GM12891 (cell line): ENCODE measurements around the gene ZFAND3.

ENCODE experiments used
- DNase-seq: peaks from one replicate; pipeline ENCODE4 v3.0.0; 2011; ENCODE audit warnings: low spot score; ENCODE audit not compliant: insufficient read length
- FAIRE-seq: peaks from 2 replicates; lab custom pipeline; 2011; peaks lifted over from hg19 to GRCh38; lab: Jason Lieb, UNC
- PAX5 ChIP-seq: IDR thresholded peaks from 2 replicates; pipeline ENCODE4 v1.6.1; 2011; ENCODE audit warnings: low read length, moderate library complexity, mild to moderate bottlenecking; ENCODE audit not compliant: insufficient read depth, severe bottlenecking
- POLR2A ChIP-seq: IDR thresholded peaks from 2 replicates; pipeline ENCODE4 v1.6.1; 2011; ENCODE audit warnings: low read depth, low read length, control low read depth
- POLR2AphosphoS5 ChIP-seq: IDR thresholded peaks from 2 replicates; pipeline ENCODE4 v1.6.1; 2011; ENCODE audit warnings: low read depth, low read length, control low read depth
- POU2F2 ChIP-seq: IDR thresholded peaks from 2 replicates; pipeline ENCODE4 v1.6.1; 2011; ENCODE audit warnings: low read depth, mild to moderate bottlenecking, control low read depth, low read length, moderate library complexity
- SPI1 ChIP-seq: IDR thresholded peaks from 2 replicates; pipeline ENCODE4 v1.6.1; 2011; ENCODE audit warnings: low read depth, low read length, control low read depth
- TAF1 ChIP-seq: IDR thresholded peaks from 2 replicates; pipeline ENCODE4 v1.6.1; 2011; ENCODE audit warnings: low read depth, low read length, control low read depth

ZFAND3 gene

GRCh38 chr6:37972994-37973757 lies 153.6 kb downstream of the ZFAND3 start:
- TF ChIP-seq TAF1 (no peak), SPI1 (no peak), POU2F2 (no peak), POLR2AphosphoS5 (no peak), POLR2A (no peak), PAX5 (no peak)
- DNase-seq = no peak

GRCh38 chr6:37974381-37974780 lies 154.9 kb downstream of the ZFAND3 start:
- TF ChIP-seq POU2F2 (no peak), PAX5 (no peak), POLR2AphosphoS5 (no peak), TAF1 (no peak), POLR2A (no peak), SPI1 (no peak)
- FAIRE-seq = no peak
- DNase-seq = no peak

More at GRCh38 chr6:37972994-37973757, 153.6 kb downstream of the ZFAND3 start:
- no peak for FAIRE-seq

- DNase-seq = no peak
- FAIRE-seq = no peak
- TF ChIP-seq PAX5 (no peak), SPI1 (no peak), TAF1 (no peak), POU2F2 (no peak), POLR2AphosphoS5 (no peak), POLR2A (no peak)
Observed at GRCh38 chr6:37974943-37975342, 155.4 kb downstream of the ZFAND3 start.

GRCh38 chr6:37977715-37978114 lies 158.2 kb downstream of the ZFAND3 start:
- no peak for TF ChIP-seq TAF1
- TF ChIP-seq POLR2A = no peak
- no peak for TF ChIP-seq PAX5
- TF ChIP-seq POU2F2 = no peak
- no peak for FAIRE-seq
- DNase-seq = no peak

- no peak for TF ChIP-seq POLR2A
- no peak for TF ChIP-seq POU2F2
- no peak for TF ChIP-seq POLR2AphosphoS5
- TF ChIP-seq TAF1 = no peak
- TF ChIP-seq SPI1 = no peak
- no peak for TF ChIP-seq PAX5
- FAIRE-seq (no peak), DNase-seq (no peak)
Observed at GRCh38 chr6:37979392-37980221, 160.1 kb downstream of the ZFAND3 start.

- no peak for TF ChIP-seq POLR2AphosphoS5
- TF ChIP-seq SPI1 = no peak
- no peak for TF ChIP-seq POU2F2
- TF ChIP-seq TAF1 = no peak
- no peak for TF ChIP-seq POLR2A
- no peak for TF ChIP-seq PAX5
- FAIRE-seq (no peak), DNase-seq (no peak)
Observed at GRCh38 chr6:37980222-37980595, 160.7 kb downstream of the ZFAND3 start.

- DNase-seq = no peak
- TF ChIP-seq TAF1 (no peak), SPI1 (no peak), POLR2AphosphoS5 (no peak), PAX5 (no peak), POLR2A (no peak), POU2F2 (no peak)
- FAIRE-seq = no peak
Observed at GRCh38 chr6:37981626-37982025, 162.1 kb downstream of the ZFAND3 start.

GRCh38 chr6:37982317-37982716 lies 162.8 kb downstream of the ZFAND3 start:
- DNase-seq = no peak
- no peak for TF ChIP-seq TAF1
- TF ChIP-seq SPI1 = peak; percentile 88
- no peak for TF ChIP-seq PAX5
- no peak for TF ChIP-seq POLR2AphosphoS5
- no peak for TF ChIP-seq POLR2A
- peak; percentile 16 for FAIRE-seq

GRCh38 chr6:37983720-37984501 lies 164.4 kb downstream of the ZFAND3 start:
- TF ChIP-seq PAX5 = no peak
- TF ChIP-seq POU2F2 = no peak
- TF ChIP-seq TAF1 = no peak
- TF ChIP-seq POLR2AphosphoS5 = no peak
- no peak for TF ChIP-seq SPI1
- no peak for TF ChIP-seq POLR2A
- no peak for DNase-seq
- no peak for FAIRE-seq
